ENCODE data around the gene TXNIP.

GRCh38 chr1:146021622-146022402 lies 25.4 kb upstream of the TXNIP start, which contains the start of gene HJV:
- TF ChIP-seq POLR2A (IDR thresholded peaks at IDR 0.05) (no peak), CTCF (IDR thresholded peaks at IDR 0.05) (no peak), POLR2AphosphoS5 (IDR thresholded peaks at IDR 0.05) (no peak)

Measured in prostate gland (tissue), 2 donors.